ENCODE results near the gene TDRD5.

The TDRD5 gene, protein sequence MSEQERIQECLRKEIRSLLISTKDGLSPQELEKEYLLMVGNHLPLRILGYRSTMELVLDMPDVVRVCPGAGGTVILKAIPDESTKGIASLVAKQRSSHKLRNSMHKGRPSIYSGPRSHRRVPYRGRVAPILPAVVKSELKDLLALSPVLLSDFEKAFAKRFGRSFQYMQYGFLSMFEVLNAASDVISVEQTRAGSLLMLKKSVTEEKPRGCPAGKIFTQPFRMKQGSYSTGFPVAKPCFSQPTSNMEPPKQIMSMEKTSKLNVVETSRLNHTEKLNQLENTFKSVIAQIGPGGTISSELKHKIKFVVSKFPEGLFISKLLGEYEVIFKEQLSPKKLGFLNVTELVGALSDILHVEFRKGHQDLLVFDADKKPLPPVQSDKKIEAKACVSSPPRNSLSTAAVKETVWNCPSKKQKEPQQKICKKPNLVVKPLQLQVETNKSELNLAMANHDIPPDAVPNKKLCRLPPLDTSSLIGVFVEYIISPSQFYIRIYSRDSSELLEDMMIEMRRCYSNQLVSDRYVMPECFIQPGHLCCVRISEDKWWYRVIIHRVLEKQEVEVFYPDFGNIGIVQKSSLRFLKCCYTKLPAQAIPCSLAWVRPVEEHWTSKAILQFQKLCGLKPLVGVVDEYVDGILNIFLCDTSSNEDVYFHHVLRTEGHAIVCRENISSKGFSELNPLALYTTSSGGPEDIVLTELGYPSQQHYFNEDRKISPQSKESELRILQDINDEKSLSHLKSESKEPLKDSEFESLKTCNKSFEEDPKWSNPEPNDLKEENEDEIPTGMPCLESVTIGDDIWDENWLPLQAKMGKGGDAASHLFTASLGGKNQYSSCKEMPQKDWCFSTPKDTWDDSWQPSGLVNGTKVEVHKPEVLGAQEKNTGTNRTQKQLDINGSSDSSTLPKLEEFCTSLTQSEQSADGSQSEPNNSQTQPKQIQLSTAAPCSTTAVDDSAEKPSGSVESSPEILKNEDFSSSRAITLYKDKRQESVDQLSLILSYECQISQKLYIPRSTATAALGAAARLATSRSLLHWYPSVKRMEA

DNA sequence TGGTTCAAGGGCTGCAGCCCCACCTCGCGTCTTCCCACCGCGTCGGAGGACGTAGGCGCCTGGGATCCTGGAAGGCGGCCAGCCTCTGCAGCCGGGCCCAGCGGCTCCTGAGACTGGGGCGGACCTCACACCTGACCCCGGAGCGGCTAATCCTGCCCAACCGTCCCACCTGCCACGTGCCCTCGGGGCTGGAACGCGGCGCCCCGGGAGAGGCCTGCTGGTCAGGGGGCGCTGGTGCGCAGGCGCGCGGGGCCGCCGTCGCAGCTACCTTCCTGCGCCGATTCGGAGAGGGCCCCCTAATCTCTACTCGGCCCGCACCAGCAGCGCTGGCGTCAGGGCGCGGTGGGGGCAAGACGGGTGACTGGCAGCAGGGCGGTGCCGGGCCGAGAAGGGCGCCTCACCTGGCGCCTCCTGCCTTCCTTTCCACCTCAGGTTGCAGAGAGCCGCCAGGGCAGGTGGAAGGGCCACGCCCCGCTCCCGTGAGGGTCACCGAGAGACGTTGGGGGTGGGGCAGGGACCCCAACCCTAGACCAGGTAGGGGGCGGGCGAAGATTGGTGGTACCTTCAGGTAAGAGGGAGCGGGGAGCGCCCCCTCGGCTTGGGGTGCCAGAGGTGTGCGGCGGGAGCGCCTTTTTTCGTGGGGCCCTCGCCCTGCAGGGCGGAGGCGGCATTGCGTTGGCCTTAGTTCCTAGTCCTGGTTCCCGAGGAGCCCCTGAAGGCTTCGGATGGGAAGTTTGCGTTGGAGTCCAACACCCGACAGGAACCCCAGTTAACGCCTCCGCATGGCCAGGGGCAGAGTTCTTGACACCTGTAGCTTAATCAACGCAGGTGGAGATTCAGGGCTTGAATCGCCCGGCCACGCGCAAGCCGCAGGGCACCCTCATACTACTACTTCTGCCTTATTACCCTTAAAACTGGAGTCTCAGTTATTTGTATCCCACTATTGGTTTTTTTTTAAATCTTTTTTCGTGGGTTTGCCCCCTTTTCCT is at the start of gene TDRD5:
Gene TDRD5 (plus strand): TSS at position 241 of the 989 bp plus-strand sequence. CDS start 784 bp downstream, outside the sequence.
- DNase-seq = no peak

DNA sequence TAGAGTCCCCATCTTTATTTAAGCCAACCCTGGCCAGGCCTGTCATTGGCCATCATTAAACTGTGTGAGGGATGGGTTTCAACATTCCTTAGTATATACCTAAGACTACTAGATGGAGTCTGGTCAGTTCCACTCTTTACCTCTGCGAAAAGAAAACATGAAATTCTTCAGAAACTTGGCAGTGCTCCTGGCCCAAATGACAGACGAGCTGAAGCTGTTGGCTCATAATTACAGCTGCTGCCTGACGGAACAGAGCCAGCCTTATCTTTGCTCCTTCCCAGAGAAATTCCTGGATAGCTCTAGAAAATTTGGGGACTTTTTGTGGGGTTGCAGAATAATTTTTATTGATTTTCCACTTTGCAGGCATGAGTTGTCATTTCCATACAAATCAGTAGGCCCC is 46.3 kb upstream of the TDRD5 start:
- no peak for DNase-seq

DNA sequence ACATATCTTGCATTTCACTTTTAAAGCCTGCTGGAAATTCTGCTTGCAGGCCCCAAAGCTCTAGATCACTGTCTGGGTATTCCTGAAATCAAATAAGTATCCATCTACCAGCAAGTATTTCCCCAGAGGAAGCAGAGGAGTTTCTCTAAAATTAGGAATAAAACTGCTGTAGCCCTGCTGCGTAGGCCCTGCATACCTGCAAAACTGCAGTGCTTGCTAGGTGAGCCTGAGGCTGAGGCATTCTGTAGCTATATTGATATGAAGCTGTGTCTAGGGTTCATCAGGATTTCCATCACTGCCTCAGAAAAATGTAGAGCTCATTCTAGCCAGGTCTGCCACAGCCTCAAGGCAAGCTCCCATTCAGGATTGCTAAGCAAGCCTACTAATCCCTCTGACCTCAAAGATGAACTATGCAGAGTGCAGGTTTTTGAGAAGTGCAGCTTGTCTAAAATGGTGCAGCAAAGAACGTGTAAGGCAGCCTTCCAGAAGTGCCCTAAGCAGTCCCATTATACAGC is 44.6 kb upstream of the TDRD5 start:
- no peak for DNase-seq

DNA sequence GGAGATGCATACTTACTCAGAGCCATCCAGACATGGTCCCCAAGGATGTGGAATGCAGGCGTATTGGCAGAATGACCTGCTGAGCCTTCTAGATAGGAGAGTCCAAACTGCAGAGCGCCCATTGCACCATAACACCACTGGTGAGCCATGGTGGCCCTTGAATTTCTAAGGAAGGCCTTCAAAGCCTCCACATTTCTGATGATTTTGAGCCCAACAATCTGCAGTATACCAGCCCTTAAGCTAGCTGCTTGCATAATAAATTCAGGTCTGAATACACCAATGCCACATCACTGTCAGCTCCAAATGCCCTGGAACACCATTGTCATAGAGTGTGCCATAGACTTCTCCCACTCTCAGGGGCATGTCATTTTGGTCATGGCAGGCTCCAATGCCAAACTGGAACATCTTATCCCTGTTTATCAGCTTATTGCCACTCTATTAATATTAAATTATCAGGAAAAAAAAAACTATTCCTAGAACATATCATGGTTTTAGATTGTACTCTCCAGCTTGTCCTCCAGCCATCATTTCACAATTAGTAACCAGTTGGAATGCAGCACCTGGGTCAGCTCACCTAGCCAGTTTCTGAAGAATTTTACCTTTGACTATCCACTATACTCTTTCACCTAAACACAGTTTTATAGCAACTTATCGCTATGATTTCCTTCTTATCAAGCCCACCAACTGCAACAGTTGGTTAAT is 42.8 kb upstream of the TDRD5 start:
- DNase-seq = no peak

DNA sequence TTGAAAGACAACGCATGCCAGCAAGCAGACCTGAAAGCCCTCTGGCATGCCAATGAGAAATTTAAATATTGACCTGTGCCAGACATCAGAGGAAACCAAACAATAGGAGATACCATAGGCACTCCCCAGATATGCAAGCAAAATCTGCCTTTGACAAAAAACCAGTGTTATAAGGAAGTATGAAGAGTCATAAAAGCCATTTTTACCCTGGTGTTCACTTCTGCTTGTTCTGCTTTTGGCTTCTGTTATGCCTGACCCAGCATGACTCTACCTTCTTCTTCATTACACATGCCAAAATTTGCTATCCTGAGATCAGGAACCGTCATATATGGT is 42.3 kb upstream of the TDRD5 start:
- no peak for DNase-seq

DNA sequence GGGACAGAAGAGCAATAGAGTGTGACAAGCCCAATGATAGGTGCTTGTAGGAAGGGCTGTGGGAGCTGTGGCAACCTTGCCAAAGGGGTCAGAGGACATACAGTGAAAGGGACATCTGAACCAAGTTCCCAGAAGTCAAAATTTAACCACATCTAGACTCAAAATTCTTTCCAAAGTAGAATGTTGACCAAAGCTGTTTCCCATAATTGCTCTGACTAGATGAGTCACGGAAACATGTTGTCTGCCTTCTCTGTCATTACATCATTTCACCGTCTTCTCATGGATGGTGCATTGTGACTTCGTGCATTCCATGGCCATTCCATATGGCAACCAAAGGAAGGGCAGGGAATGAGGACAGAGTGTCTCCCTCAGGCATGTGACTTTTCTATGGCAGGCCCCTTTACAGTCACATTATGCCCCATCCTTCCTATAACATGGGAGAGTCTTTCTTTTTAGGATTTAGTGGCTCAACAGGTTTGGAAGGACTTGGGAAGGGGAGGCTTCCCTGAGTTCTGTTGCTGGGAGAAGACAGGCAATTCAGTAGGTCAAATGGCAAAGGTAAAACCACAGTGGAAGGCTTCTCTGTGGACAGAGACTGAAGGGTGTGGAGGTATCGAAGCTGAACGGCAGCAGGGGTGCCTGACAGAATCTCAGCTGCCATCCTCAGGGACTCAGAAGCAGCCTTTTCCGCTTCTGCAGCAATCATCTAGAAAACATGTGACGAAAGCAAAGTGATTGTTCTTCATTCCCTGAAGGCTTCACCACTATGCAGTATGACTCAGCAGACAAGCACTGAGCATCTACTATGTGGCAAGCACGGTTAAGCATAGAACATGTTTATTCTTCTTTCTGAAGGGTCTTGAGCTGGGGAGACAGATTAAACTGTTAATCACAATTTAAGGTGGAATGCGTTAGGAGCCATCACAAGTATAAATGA is 40.6 kb upstream of the TDRD5 start:
- DNase-seq = no peak

DNA sequence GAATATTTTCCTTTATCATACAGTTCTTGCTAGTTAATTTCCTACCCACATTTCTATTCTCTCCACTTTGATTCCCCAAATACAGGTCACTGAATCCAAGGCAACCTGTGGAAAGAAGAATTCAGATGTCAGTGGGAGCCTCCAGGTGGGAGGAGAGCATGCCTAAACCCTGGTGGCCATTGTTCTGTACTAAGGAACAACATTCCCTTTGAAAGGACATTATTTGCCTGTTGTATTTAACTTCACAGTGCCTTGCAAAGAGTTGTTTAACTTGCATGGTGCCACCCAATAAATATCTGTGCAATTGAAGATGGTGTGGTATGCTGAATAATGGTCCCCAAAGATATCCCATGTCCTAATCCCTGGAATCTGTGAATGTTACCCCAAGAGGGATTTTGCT is 37.2 kb upstream of the TDRD5 start:
- DNase-seq = no peak

DNA sequence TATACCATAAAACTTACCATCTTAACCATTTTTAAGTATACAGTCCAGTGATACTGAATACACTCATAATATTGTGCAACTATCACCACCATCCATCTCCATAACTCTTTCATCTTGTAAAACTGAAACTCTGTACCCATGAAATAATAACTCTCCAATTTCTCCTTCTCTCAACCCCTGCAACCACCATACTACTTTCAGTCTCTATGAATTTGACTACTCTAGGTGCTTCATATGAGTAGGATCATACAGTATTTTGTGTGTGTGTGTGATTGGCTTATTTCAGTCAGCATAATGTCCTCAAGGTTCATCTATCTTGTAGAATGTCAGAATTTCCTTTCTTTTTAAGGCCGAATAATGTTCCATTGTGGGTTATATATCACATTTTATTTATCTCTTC is 33.6 kb upstream of the TDRD5 start:
- no peak for DNase-seq

DNA sequence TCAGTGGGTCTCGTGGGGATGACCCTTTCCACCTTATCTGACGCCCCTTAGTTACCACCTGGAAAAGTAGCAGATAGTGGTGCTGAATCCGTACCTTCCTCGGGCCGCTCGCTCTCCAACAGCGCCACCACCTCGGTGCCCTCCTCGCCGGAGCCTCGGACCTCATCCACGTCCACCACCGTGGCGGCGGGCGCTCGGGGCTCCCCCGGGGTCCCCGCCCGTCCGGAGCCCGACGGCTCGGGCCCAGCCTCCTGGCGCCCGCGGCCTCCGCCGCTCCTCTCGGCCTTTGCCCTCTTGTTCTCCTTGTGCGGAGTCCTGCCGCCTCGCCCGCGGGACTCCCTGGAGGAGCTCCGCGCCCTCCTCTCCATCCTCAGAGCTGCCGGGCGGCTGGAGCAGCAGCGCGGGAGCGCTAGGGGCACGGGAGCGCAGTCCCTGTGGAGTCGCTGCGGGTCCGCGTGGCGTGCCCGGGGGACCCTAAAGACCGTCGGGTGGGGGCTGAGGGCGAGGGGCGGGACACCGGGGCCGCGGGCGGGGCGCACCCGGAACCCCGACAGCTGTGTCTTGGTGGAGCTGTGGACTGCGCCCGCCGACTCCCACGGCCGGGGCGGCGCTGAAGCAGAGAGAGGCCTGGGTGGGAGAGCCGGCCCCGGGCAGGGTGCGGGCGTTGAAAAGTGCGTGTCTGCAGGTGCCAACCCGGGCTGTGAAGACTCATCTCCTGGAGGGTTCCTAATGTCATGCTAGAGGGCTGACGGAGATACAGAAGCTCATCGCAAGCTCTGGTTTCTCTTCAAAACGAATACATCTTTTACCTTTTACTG is 15.9 kb upstream of the TDRD5 start, which contains the start of gene NPHS2:
Gene NPHS2 (minus strand): TSS at position 452 of the 818 bp plus-strand sequence. CDS start 84 bp downstream, at position 368.
- no peak for DNase-seq

DNA sequence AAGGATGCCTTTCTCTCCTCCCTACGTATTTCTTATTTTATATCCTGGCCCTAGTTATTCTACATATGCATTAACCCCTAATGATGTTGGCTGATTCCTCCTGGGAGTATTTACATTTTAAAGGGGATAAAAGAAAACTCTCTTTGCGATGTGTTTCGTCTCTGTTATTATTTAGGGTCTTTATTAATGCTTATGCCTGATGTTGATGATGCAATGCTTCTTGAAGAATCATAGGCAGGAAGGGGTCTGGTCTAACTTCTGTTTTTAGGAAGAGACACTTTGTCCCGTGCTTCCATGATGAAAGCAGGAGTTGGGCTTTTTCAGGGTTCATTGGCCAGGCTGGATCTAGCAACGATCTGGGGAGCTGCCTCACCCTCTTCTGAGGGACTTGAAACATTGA is 15.1 kb upstream of the TDRD5 start:
- no peak for DNase-seq

DNA sequence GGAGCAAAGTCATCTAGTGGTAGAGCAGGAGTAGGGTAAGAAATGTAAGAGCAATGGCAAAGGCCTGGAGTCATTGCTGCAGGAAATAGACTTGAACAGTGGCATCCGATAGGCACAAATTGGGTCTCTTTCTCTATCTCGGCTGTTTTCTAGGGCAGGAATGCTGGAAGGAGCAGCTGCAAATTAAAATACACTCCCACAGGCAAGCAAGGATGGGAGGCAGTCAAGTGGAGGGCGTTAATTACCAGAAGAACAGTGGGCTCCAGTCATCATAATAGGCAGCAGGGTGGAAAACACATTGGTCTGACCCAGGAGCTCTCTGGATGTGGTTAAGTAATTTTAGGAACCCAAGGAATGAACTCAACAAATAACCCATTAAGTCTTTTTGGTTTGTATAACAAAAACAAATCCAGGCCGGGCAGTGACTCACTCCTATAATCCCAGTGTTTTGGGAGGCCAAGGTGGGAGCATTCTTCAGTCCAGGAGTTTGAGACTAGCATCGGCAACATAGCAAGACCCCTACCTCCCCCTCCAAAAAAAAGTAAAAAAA is 7.8 kb upstream of the TDRD5 start:
- no peak for DNase-seq

DNA sequence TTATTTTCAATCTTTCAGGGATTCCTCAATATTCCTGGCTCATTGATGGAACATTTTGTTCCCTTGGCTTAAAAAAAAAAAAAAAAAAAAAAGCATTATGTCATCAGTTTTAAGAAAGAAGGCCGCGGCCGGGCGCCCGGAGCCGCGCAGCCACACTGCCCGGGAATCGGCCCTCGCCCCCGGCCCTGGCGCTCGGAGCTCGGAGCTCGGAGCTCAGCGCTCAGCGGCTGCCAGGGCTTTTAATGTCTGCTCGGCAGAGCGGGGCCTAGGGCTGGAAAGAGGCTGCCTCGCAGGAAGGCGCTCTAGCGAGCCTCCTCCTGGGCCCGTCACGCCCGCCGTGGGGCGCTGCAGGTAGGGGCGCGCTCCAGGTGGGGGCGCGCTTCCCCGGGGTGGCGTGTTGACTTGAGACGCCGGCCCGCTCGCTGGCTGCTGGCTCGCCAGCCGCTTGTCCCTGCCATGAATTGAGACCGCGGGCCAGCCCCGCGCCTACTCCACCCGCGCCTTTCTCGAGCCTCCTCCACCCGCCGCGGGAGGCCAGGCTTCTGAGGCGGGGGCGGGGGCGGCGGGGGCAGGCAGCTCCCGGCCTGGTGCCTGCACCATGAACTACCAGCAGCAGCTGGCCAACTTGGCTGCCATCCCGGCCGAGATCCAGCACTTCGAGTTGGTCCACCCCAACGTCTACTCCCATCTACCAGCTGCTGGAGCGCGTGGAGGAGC is 5.4 kb upstream of the TDRD5 start:
- DNase-seq = no peak

DNA sequence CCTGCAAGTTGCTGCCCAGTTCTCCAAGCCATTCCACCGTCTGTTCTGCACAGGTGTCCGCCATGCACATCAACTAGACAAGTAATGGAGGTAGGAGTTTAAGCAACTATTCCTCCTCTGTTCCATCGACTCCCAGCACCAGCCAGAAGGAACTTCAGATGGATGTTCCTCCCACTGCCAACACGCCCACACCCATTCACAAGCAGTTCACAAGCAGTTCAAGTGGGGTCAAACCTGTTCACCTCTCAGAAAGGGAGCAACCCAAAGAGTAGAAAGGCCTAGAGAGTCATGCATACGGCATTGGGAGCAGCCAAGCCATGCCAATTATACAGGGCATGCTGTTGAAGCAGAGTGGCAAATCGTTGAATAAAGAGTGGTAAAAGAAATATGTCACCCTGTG is 4.3 kb upstream of the TDRD5 start:
- no peak for DNase-seq

DNA sequence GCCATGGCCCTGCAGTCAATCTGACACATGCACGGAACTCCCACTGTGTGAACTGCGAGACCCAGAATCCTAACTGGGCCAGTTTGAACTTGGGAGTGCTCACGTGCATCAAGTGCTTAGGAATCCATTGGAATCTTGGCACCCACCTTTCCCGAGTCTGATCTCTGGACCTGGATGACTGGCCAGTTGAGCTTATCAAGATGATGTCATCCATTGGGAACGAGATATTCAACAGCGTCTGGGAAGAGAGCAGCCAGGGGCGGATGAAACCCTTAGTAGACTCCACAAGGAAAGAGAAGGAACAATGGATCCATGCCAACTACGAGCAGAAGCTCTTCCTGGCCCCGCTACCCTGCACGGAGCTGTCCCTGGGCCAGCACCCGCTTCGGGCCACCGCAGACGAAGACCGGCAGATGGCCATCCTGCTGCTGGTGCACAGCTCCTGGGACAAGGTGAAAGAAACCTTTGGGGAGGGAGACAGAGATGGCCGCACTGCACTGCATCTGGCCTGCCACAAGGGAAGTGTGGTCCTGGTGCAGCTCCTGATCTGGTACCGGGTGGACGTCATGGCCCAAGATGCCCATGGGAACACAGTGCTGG is 3.1 kb upstream of the TDRD5 start:
- DNase-seq = no peak

DNA sequence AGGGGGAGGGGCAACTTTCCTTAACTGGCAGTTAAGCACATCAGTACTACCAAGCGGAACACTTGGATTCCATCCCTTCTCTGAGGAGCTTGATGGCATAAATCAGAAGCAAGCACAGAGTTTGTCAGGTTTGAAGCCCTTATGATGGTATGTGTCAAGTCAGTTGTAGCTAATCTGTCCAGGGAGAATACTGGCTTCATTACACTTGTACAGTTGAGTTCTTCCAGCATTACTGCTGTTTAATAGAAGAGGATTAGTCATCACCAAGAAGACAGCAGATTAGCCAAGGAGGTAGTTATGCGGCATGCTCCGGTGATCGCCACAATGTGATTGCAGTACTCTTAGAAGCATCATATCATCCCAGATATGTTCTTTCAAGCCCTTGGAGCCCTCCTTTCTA is 2.1 kb upstream of the TDRD5 start:
- DNase-seq = no peak

DNA sequence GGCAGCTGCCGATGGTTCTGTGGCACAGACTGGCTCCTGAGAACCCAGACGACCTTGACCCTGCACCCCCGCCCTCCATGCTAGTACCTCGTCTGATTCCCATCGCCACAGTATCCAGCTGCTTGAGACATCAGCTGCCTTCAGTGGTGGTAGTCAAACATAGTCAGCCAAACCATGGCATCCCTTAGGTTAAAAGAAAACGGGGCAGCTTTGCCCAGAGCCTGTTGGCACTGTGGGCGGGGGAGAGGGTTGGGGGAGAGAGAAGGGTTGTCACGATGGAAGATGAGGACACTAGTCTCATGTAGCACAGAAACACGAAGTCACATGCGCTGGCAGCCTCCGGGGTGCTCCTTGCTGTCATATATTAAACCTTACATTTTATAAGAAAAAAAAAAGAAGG is 961 bp upstream of the TDRD5 start:
- DNase-seq = no peak

DNA sequence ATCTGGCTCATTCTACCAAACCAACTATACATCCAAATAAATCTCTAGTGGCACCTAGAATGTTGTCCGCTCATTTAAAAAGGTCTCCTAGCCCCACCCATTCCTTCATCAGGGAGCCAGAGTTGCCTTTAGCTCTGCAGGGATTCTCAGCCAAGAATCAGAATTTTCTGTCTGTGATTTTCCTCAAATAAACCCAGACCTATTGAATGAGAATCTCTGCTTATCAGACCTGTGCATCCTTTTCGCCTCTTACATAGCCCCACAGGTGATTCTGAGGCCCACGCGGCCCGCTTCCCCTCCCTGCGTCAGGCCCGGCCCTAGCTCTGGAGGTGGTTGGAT is 410 bp upstream of the TDRD5 start:
- DNase-seq = no peak

DNA sequence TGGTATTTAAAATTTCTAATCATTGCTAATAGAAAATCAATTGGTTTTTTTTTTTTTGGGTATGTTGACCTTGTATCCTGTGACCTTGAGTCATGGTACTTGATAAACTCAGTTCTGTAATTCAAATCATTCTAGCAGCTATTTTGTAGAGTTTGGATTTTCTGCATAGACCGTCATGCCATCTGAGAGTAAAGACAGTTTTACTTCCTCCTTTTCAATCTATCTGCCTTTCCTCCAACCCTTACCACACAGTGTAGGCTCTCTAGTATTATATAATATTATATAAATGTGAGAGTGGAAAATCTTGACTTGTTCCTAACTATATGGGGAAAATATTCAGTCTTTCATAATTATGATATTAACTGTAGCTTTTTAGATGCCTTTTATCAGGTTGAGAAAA is 7.0 kb downstream of the TDRD5 start:
- DNase-seq = no peak

Measured in 8988T (cell line).